Hepatocyte (in vitro differentiated cells): ENCODE data around the gene PTAR1.

ENCODE experiments used
- EZH2phosphoT487 ChIP-seq: fragments of 200-600 bp; sonication (generic); IDR thresholded peaks from one replicate; pipeline ENCODE4 v1.6.1; 2018; ENCODE audit warnings: antibody characterized with exemption, mild to moderate bottlenecking, low read depth, moderate library complexity; ENCODE audit not compliant: unreplicated experiment, severe bottlenecking
- TF ChIP-seq, protein P1 (sequence below): fragments of 200-600 bp; sonication (generic); IDR thresholded peaks from 2 replicates; pipeline ENCODE4 v1.5.1; 2016; ENCODE audit warnings: antibody characterized with exemption, mild to moderate bottlenecking; ENCODE audit not compliant: poor library complexity

DNA sequence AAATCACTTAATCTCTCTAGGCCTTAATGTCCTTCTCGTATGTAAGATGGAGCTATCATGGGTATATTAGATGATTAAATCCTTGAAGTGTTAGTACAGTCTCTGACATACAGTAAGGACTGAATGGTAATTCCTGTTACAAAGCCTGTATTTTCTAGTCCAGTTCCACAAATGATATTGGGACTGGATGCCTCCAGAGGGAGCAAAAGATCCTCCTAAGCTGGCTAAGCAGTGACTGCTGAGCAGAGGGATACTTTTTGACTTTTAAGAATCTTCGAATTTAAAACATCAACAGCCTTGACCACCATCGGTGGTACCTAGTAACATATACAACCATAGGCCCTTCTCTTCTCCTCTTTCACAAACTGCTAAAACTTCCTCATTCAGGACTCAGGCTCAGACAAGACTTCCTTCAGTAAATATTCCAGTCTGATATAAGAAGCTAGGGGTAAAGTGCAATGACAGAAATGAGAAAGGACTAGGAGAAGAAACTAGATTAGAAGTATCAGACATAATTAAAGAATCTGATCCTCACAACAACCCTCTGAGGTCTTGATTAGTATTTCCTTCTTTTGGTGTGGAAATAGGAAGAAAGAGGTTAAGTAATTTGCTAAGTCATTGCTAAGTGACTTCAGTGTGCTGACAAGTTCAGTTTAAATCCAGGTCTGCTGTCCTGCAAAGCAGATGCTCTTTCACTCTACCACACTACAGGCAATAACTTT, 13.9 kb downstream of the PTAR1 start:
- TF ChIP-seq, protein P1, sequence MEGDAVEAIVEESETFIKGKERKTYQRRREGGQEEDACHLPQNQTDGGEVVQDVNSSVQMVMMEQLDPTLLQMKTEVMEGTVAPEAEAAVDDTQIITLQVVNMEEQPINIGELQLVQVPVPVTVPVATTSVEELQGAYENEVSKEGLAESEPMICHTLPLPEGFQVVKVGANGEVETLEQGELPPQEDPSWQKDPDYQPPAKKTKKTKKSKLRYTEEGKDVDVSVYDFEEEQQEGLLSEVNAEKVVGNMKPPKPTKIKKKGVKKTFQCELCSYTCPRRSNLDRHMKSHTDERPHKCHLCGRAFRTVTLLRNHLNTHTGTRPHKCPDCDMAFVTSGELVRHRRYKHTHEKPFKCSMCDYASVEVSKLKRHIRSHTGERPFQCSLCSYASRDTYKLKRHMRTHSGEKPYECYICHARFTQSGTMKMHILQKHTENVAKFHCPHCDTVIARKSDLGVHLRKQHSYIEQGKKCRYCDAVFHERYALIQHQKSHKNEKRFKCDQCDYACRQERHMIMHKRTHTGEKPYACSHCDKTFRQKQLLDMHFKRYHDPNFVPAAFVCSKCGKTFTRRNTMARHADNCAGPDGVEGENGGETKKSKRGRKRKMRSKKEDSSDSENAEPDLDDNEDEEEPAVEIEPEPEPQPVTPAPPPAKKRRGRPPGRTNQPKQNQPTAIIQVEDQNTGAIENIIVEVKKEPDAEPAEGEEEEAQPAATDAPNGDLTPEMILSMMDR, result peak; percentile 33
- TF ChIP-seq EZH2phosphoT487, result no peak
